H54 (cell line): ENCODE results near the gene ACSS2.
A peak's percentile ranks its signal among the peaks of the same experiment; 100 is the strongest.

ENCODE experiments used
- DNase-seq: peaks from one replicate; pipeline ENCODE4 v3.0.0; 2011; ENCODE audit warnings: low spot score, mixed read lengths; ENCODE audit not compliant: insufficient read length
- FAIRE-seq: peaks from 3 replicates; lab custom pipeline; 2011; peaks lifted over from hg19 to GRCh38; lab: Jason Lieb, UNC
- POLR2A ChIP-seq: IDR thresholded peaks from 2 replicates; pipeline ENCODE4 v1.6.1; 2011; ENCODE audit warnings: low read depth, mild to moderate bottlenecking, low read length

ACSS2 gene

GRCh38 chr20:34941226-34941625, 64.8 kb downstream of the ACSS2 start:
- no peak for TF ChIP-seq POLR2A
- FAIRE-seq (no peak), DNase-seq (no peak)

- no peak for FAIRE-seq
- no peak for TF ChIP-seq POLR2A
- DNase-seq, result no peak
Measured at GRCh38 chr20:34942301-34942700, 65.9 kb downstream of the ACSS2 start.

- TF ChIP-seq POLR2A, result no peak
- no peak for FAIRE-seq
- DNase-seq, result no peak
Measured at GRCh38 chr20:34943808-34944567, 67.6 kb downstream of the ACSS2 start.

- no peak for TF ChIP-seq POLR2A
- DNase-seq (no peak), FAIRE-seq (no peak)
Measured at GRCh38 chr20:34945315-34946077, 69.1 kb downstream of the ACSS2 start.

- DNase-seq (no peak), FAIRE-seq (no peak)
- no peak for TF ChIP-seq POLR2A
Measured at GRCh38 chr20:34946661-34947060, 70.2 kb downstream of the ACSS2 start.

- TF ChIP-seq POLR2A, result no peak
- FAIRE-seq, result no peak
- DNase-seq, result no peak
Measured at GRCh38 chr20:34947336-34947735, 70.9 kb downstream of the ACSS2 start.

- no peak for FAIRE-seq
- DNase-seq, result peak; percentile 42
- no peak for TF ChIP-seq POLR2A
Measured at GRCh38 chr20:34948030-34948429, 71.6 kb downstream of the ACSS2 start.

- TF ChIP-seq POLR2A, result no peak
- DNase-seq, result no peak
- FAIRE-seq, result no peak
Measured at GRCh38 chr20:34949120-34949519, 72.7 kb downstream of the ACSS2 start.

GRCh38 chr20:34951252-34951651, 74.8 kb downstream of the ACSS2 start:
- FAIRE-seq (no peak), DNase-seq (no peak)
- no peak for TF ChIP-seq POLR2A

- no peak for FAIRE-seq
- no peak for DNase-seq
- no peak for TF ChIP-seq POLR2A
Measured at GRCh38 chr20:34951652-34952051, 75.2 kb downstream of the ACSS2 start.

GRCh38 chr20:34952671-34953070, 76.3 kb downstream of the ACSS2 start:
- TF ChIP-seq POLR2A, result no peak
- DNase-seq (no peak), FAIRE-seq (no peak)

GRCh38 chr20:34953960-34954359, 77.5 kb downstream of the ACSS2 start:
- FAIRE-seq (no peak), DNase-seq (no peak)
- TF ChIP-seq POLR2A, result no peak

GRCh38 chr20:34954904-34955230, 78.5 kb downstream of the ACSS2 start:
- no peak for TF ChIP-seq POLR2A
- no peak for FAIRE-seq
- DNase-seq, result no peak

GRCh38 chr20:34955231-34956040, 79.0 kb downstream of the ACSS2 start, which contains the start of the genes GSS and MYH7B:
Gene GSS (minus strand): TSS chr20:34955806. CDS start chr20:34951852, 3,954 bp downstream.
Gene MYH7B (plus strand): TSS chr20:34955868. CDS start chr20:34978006, 22,138 bp downstream.
- peak; percentile 91 for TF ChIP-seq POLR2A
- FAIRE-seq (no peak), DNase-seq (peak; percentile 94)
